GM10266 (cell line): Measurements from ENCODE around the gene TLE3.
"Not testable (repeated sequence)": the region's sequence is repeated elsewhere in the genome, so short reads cannot be mapped to it uniquely, and the experiment has no call there.

Experiments used
- DNase-seq: peaks from one replicate; pipeline ENCODE4 v3.0.0; 2012; ENCODE audit errors: extremely low spot score
- TF ChIP-seq, protein P1 (sequence below): IDR thresholded peaks from 2 replicates; pipeline ENCODE4 v1.5.1; 2012; ENCODE audit warnings: mild to moderate bottlenecking, low read depth; ENCODE audit not compliant: control insufficient read depth, insufficient read depth; ENCODE audit errors: missing control alignments

Gene TLE3

DNA sequence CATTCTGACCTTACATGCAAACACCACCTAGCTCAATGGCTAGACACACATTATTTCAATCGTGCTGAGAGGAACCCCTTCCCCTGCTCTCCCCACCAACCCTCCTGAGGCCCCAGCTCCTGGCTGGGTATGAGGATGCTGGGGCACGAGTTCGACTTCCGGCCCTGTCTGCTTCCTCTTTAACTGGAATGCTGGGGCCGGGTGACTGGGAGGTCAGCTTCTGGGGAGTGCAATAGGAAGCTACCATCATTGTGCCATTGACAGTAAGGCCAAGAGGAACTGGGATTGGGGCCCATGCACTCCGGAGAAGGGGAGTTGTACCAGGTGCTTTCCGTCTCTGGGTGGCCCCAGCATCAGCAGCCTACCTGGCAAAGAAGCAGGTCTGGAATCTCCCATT lies 15.6 kb upstream of the TLE3 start:
- TF ChIP-seq, protein P1, sequence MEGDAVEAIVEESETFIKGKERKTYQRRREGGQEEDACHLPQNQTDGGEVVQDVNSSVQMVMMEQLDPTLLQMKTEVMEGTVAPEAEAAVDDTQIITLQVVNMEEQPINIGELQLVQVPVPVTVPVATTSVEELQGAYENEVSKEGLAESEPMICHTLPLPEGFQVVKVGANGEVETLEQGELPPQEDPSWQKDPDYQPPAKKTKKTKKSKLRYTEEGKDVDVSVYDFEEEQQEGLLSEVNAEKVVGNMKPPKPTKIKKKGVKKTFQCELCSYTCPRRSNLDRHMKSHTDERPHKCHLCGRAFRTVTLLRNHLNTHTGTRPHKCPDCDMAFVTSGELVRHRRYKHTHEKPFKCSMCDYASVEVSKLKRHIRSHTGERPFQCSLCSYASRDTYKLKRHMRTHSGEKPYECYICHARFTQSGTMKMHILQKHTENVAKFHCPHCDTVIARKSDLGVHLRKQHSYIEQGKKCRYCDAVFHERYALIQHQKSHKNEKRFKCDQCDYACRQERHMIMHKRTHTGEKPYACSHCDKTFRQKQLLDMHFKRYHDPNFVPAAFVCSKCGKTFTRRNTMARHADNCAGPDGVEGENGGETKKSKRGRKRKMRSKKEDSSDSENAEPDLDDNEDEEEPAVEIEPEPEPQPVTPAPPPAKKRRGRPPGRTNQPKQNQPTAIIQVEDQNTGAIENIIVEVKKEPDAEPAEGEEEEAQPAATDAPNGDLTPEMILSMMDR, result no peak
- DNase-seq, result no peak

DNA sequence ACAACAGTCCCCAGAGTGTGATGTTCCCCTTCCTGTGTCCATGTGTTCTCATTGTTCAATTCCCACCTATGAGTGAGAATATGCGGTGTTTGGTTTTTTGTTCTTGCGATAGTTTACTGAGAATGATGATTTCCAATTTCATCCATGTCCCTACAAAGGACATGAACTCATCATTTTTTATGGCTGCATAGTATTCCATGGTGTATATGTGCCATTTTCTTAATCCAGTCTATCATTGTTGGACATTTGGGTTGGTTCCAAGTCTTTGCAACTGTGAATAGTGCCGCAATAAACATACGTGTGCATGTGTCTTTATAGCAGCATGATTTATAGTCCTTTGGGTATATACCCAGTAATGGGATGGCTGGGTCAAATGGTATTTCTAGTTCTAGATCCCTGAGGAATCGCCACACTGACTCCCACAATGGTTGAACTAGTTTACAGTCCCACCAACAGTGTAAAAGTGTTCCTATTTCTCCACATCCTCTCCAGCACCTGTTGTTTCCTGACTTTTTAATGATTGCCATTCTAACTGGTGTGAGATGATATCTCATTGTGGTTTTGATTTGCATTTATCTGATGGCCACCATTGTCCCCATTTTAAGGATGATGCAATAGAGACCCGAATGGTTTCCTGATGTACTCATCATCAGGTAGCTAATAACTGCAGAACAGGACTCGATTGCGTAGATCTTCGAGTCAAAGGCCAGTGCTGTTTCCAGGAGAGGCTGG lies 15.0 kb upstream of the TLE3 start:
- DNase-seq, result not testable (repeated sequence)

DNA sequence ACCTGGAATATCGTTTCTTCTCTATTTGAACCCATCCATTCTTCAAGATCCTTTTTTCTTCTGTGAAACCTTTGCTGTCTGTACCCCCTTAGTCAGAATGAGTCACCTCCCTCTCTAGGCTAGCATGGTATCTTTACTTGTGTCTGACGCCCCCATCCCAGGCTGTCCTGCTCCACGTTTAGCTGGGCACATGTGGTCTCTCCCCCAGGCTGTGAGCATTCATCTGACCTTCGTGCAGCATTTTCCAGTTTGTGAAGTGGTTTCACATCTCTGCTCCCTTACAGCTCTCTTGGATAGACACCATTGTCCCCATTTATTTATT lies 14.3 kb upstream of the TLE3 start:
- DNase-seq, result no peak
- TF ChIP-seq, protein P1, result no peak

DNA sequence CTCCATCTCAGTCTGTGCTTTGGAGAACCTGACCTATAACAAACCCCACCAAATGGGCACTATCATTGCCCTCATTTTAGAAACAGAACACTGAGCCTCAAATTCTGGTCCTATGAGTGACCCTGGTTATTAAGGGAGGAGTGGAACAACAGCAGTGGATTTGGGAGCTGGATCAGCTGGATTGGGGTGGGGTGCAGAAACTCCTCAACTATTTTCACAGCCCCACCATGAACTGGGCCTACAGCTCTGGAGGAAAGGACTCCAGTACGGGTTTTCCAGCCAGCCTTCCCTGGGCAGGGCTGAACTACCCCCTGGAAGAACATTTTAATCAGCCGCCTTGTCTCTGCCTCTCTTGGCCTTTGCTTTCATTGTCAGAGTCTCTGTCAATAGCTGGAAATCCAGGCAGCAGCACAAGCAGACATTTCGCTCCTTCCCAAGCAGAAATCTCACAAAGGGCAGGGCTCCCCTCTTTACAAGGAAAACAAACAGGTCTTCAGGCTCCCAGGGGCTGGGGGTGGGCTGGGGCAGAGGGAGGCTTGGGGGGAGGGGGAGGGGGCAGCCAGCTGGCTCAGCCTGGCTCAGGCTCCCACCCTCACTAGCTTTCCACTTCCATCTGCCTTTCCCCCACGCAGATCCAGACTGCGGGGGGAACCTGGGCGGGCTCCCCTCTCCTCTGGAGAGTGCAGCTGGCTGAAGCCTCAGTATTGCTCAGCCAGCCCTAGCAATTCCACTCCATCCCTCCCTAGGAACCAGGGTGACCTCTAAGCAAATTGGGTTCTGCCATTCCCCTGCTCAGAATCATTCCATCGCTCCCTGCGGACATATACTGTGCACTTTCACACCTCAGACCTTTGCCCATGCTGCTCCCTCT lies 13.7 kb upstream of the TLE3 start:
- TF ChIP-seq, protein P1, result no peak
- no peak for DNase-seq

DNA sequence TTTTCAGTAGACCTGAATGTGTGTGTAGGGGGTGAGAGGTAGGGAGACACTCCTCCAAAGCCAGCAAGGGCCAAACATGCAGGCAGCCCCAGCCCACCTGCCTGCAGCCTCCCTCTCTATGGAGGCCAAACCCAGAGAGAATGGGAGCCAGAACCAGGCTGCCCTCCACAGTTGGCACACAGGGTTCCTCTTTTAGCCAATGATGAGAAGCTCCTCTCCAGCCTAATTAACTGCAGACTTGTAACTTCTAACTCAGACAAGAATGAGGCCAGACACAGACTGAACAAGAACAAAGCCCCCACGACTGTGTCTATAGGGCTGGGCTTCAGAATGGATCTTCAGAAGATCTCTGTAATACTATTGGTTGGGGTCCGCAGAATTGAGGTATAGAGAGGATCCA lies 12.3 kb upstream of the TLE3 start:
- no peak for DNase-seq
- TF ChIP-seq, protein P1, result no peak

DNA sequence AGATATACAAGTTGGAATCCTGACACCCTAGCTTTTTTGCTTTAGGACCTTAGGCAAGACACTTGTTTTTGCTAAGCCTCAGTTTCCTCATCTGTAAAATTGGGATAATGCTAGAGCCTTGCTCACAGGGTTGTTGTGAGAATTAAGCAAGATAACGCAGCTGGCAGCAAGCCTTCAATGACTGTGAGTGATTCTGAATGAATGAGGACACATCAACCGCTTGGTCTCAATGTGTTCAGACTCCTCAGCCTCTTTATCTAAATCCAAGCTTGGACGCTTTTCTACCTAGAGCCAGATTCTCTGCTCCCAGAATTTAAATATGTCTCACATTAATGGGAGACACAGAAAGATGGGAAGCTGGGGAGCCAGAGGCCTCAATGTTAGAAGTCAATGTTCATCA lies 11.8 kb upstream of the TLE3 start:
- no peak for DNase-seq
- TF ChIP-seq, protein P1, result no peak

DNA sequence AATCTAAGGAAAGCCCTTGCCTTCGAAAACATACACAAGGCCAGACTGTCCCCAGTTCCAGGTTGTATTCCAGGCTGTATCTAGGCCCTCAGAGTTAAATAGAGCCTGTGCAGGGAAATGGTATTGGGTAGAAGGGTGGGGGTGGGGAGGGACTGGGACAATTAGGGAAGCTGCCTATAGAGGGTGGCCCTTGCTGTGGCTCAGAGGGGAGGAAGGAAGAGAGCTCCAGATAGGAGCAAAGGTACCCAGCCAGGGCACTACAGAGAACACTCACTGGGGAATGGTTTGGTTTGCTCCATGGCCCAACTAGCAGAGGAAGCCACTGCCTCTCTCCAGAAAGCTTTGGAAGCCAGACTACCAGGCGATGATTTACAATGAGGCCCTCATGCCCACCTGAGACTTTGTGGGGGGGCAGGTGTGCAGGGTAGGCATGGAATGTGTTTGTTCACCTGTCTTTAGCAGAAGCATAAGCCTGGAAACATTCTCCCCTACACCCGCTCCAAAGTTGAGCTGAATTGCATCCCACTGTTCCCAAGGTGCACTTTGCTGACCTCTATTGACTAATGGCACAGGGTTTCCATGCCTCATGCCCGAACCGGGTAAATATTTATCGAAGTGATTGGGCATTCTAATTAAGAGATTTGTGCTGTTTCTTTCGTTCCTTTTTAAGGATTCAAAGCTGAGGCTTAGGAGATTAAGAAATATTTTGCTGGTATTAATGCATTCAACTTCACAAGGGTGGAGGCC lies 6.3 kb upstream of the TLE3 start:
- TF ChIP-seq, protein P1, result no peak

More for the DNA sequence above, 6.3 kb upstream of the TLE3 start:
- DNase-seq, result no peak
